ENCODE data around the gene RHOBTB1.

- TF ChIP-seq CTCF (IDR thresholded peaks at IDR 0.05) (no peak), POLR2AphosphoS5 (IDR thresholded peaks at IDR 0.05) (no peak), EP300 (IDR thresholded peaks at IDR 0.05) (no peak), POLR2A (IDR thresholded peaks at IDR 0.05) (no peak)
Observed at GRCh38 chr10:60951272-60951724, 7.3 kb upstream of the RHOBTB1 start.
